CD4-positive, alpha-beta memory T cell (primary cell): Measurements from ENCODE around the gene HIGD1A. TPM values are rescaled to one million over a fixed set of nuclear protein-coding genes. Genes with fewer than 3 reads are reported as not detected.

ENCODE experiments used
- polyA plus RNA-seq, 2 donors: library from polyadenylated mRNA; unstranded; fragments of 300-500 nt; fragmentation: Illumina TruSeq; gene quantifications; one replicate each; pipeline ENCODE4 v1.2.3, GENCODE V29; 2021
- total RNA-seq, 2 experiments: library from RNA; stranded (reverse); gene quantifications; one replicate each; pipeline ENCODE4 v1.2.3, GENCODE V29; 2021

Gene HIGD1A
- total and polyA plus RNA-seq, 4 experiments from 2014 or later = 24.3 to 157 (median 59.0) TPM

Other genes with a start within 250 kb of the HIGD1A start
- 10 to 100 TPM; 55.8 to 56.6 TPM for gene SEC22C, start 222.5 kb downstream of the HIGD1A start, total RNA-seq
- gene SEC22C, start 222.5 kb downstream of the HIGD1A start, polyA plus RNA-seq = 10 to 100 TPM; 53.1 to 70.3 TPM
- gene SS18L2, start 213.6 kb downstream of the HIGD1A start, total RNA-seq = 10 to 100 TPM; 51.0 to 61.9 TPM
- gene SS18L2, start 213.6 kb downstream of the HIGD1A start, polyA plus RNA-seq = 100 to 1,000 TPM; 150 to 159 TPM
- 100 to 1,000 TPM; 256 to 269 TPM for gene NKTR, start 203.8 kb downstream of the HIGD1A start, total RNA-seq
- gene NKTR, start 203.8 kb downstream of the HIGD1A start, polyA plus RNA-seq = 10 to 100 TPM in 1 of 2 donors, 1 to 10 TPM in 1; 8.9 to 23.2 TPM
- 1 to 10 TPM; 1.4 to 1.8 TPM for gene ZBTB47, start 150.8 kb downstream of the HIGD1A start, total RNA-seq
- not detected for gene ZBTB47, start 150.8 kb downstream of the HIGD1A start, polyA plus RNA-seq
- not detected for gene KLHL40, start 119.0 kb downstream of the HIGD1A start, total RNA-seq
- not detected for gene KLHL40, start 119.0 kb downstream of the HIGD1A start, polyA plus RNA-seq
- gene HHATL, start 101.7 kb downstream of the HIGD1A start, total RNA-seq = not detected
- gene HHATL, start 101.7 kb downstream of the HIGD1A start, polyA plus RNA-seq = not detected
- gene CCDC13, start 31.2 kb downstream of the HIGD1A start, total RNA-seq = under 1 TPM; 0.72 to 0.96 TPM
- under 1 TPM; 0.15 to 0.25 TPM for gene CCDC13, start 31.2 kb downstream of the HIGD1A start, polyA plus RNA-seq
- gene ACKR2, start 5.0 kb upstream of the HIGD1A start, total RNA-seq = under 1 TPM; 0.28 to 0.49 TPM
- gene ACKR2, start 5.0 kb upstream of the HIGD1A start, polyA plus RNA-seq = not detected
- not detected for gene CYP8B1, start 71.4 kb upstream of the HIGD1A start, total RNA-seq
- gene CYP8B1, start 71.4 kb upstream of the HIGD1A start, polyA plus RNA-seq = not detected
- gene ZNF662, start 101.7 kb upstream of the HIGD1A start, total RNA-seq = 1 to 10 TPM; 2.1 to 2.7 TPM
- gene ZNF662, start 101.7 kb upstream of the HIGD1A start, polyA plus RNA-seq = under 1 TPM in 1 of 2 donors, not detected in 1; 0.07 TPM
- gene GASK1A, start 174.8 kb upstream of the HIGD1A start, total RNA-seq = not detected
- gene GASK1A, start 174.8 kb upstream of the HIGD1A start, polyA plus RNA-seq = not detected